Sigmoid colon (tissue), 4 donors: ENCODE data around the gene DMXL2.

Source experiments
- EP300 ChIP-seq, 4 donors: sonication (generic); formaldehyde crosslinking; IDR thresholded peaks; one replicate each; pipeline ENCODE4 v1.6.1; 2017; ENCODE audit warnings: antibody characterized with exemption in 4 of 4
- POLR2A ChIP-seq, 2 donors: fragments of 450-650 bp; IDR thresholded peaks; one replicate each; pipeline ENCODE4 v1.6.1; 2016; ENCODE audit warnings: antibody characterized with exemption in 2 of 2, mild to moderate bottlenecking in 2 of 2, moderate library complexity in 2 of 2
- POLR2AphosphoS5 ChIP-seq, 4 donors: sonication (generic); formaldehyde crosslinking; IDR thresholded peaks; one replicate each; pipeline ENCODE4 v1.6.1; 2017; ENCODE audit warnings: antibody characterized with exemption in 4 of 4
- TF ChIP-seq, protein P1 (sequence below), 4 experiments: fragments of 450-650 bp in 3 of 4; fragments of 200-600 bp in 1 of 4; IDR thresholded peaks; one replicate each; pipeline ENCODE4 v1.5.1; 2016 to 2019; ENCODE audit warnings: antibody characterized with exemption in 4 of 4, mild to moderate bottlenecking in 3 of 4, moderate library complexity in 2 of 4

DNA sequence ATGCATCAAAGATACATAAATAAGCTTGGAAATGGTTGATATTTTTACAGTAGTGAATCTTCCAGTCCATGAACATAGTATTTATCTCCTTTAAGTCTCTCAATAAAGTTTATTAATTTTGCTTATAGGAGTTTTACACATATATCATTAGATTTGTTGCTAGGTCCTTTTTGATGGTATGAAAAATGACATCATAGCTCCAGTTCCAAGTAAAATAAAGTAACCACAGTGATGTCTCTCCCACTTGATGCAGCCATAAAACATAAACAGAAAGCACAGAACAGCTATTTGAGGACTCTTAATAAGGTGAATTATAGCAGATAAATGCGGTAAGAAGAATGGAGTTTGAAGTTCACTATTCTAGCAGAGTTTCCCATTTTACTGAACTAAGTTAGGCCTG lies 20.8 kb downstream of the DMXL2 start:
- TF ChIP-seq, protein P1, sequence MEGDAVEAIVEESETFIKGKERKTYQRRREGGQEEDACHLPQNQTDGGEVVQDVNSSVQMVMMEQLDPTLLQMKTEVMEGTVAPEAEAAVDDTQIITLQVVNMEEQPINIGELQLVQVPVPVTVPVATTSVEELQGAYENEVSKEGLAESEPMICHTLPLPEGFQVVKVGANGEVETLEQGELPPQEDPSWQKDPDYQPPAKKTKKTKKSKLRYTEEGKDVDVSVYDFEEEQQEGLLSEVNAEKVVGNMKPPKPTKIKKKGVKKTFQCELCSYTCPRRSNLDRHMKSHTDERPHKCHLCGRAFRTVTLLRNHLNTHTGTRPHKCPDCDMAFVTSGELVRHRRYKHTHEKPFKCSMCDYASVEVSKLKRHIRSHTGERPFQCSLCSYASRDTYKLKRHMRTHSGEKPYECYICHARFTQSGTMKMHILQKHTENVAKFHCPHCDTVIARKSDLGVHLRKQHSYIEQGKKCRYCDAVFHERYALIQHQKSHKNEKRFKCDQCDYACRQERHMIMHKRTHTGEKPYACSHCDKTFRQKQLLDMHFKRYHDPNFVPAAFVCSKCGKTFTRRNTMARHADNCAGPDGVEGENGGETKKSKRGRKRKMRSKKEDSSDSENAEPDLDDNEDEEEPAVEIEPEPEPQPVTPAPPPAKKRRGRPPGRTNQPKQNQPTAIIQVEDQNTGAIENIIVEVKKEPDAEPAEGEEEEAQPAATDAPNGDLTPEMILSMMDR (IDR thresholded peaks at IDR 0.05), result no peak
- TF ChIP-seq POLR2A (IDR thresholded peaks at IDR 0.05), result no peak
- TF ChIP-seq EP300 (IDR thresholded peaks at IDR 0.05), result no peak
- TF ChIP-seq POLR2AphosphoS5 (IDR thresholded peaks at IDR 0.05), result no peak
